ENCODE data around the gene FAM221B. TPM values are rescaled to one million over a fixed set of nuclear protein-coding genes. Genes with fewer than 3 reads are reported as not detected.

FAM221B gene
- total and polyA plus RNA-seq, 9 of the 15 experiments (the other 6 are each of a cell fraction or from before 2014, with no cell fraction given), result 0.01 TPM; not detected in 8

GRCh38 chr9:35814106-35814840 lies 14.3 kb downstream of the FAM221B start:
- CTCF ChIA-PET (ENCODE audit: low intra/inter-chr PET ratio), result interaction anchor here (0.6 kb wide), 1 partner anchor 25 kb away, joined by 7 read pairs; no protein-coding TSS in a partner anchor
- TSS peak; percentile 87 for BruUV-seq (replicated peaks)
- under 1% methylated on average over 11 of the region's 29 CpGs for WGBS (ENCODE audit: insufficient coverage, low coverage, missing lambda C conversion rate)
- TF ChIP-seq TSC22D4 (tag; IDR thresholded peaks at IDR 0.05) (no peak), ZNF24 (IDR thresholded peaks at IDR 0.05) (no peak), NELFE (IDR thresholded peaks at IDR 0.05; ENCODE audit: insufficient read depth, insufficient read length) (no peak), NFE2L1 (tag; IDR thresholded peaks at IDR 0.05; ENCODE audit: borderline replicate concordance, low read depth) (no peak), NCOA1 (IDR thresholded peaks at IDR 0.05; ENCODE audit: low read depth) (no peak), MYNN (IDR thresholded peaks at IDR 0.05) (no peak), MYNN (CRISPR knock-in tag; IDR thresholded peaks at IDR 0.05) (no peak), KLF1 (tag; IDR thresholded peaks at IDR 0.05) (no peak), SREBF1 (IDR thresholded peaks at IDR 0.05; ENCODE audit: borderline replicate concordance, low read depth, low read length) (no peak), MGA (IDR thresholded peaks at IDR 0.05) (peak; percentile 54), MCM3 (IDR thresholded peaks at IDR 0.05) (no peak), ARHGAP35 (IDR thresholded peaks at IDR 0.05; ENCODE audit: partially characterized antibody) (no peak)

More at GRCh38 chr9:35814106-35814840, 14.3 kb downstream of the FAM221B start:
- peak overlapping the region; percentile 77 for H2AFZ ChIP-seq (ENCODE audit: low read depth, low read length)
- peak overlapping the region; percentile 82 for H3K4me2 ChIP-seq (ENCODE audit: insufficient read depth, low read length)
- no peaks in the 10 kb centered on the region; the same call in 1 of the 2 replicates for H3K9me3 ChIP-seq (replicated peaks; ENCODE audit: control insufficient read depth, insufficient read depth, low read depth, low read length)
- no peaks in the 10 kb centered on the region for H4K20me1 ChIP-seq (replicated peaks; ENCODE audit: control insufficient read depth, insufficient read depth, low read length)
- H3K36me3 ChIP-seq (ENCODE audit: control insufficient read depth, insufficient read depth, low read length), result peaks cover 2% of the 10 kb centered on the region; the same call in 1 of the 3 replicates
- peak; percentile 91 for FAIRE-seq
- peaks cover 17 to 31% of the 10 kb centered on the region in 2 experiments for H3K4me1 ChIP-seq (replicated peaks in 1 of 2; ENCODE audit: control insufficient read depth in 2 of 2, insufficient read depth in 2 of 2, low read length in 2 of 2)
- peak; percentile 61 for ATAC-seq
- no peaks in the 10 kb centered on the region for H3K27me3 ChIP-seq (ENCODE audit: control insufficient read depth in 2 of 2, insufficient read depth in 2 of 2, low read length in 2 of 2)
- peak overlapping the region; percentile 94 for H3K27ac ChIP-seq (ENCODE audit: extremely low read depth, low read depth, low read length)
- in situ Hi-C loops (cut with MboI), result no loop called here
- peaks cover 4% of the 10 kb centered on the region for H3K9me1 ChIP-seq (ENCODE audit: control insufficient read depth, insufficient read depth, low read length)
- intact Hi-C loops (cut with micrococcal nuclease), result loop anchor here (10.0 kb wide), 2 partner anchors 79 to 149 kb away; partner anchors contain the start of genes ARHGEF39, CREB3 and TLN1
- peak overlapping the region; percentile 92 to 100 for H3K9ac ChIP-seq (ENCODE audit: insufficient read depth in 1 of 2, low read depth in 2 of 2, low read length in 2 of 2)
- peaks cover 12% of the 10 kb centered on the region; the same call in 2 of the 3 replicates for H3K79me2 ChIP-seq (ENCODE audit: control insufficient read depth, insufficient read depth, low read length)
- POLR2A ChIA-PET, result interaction anchor here (0.6 to 1.7 kb wide), 8 partner anchors 13 to 153 kb away, joined by 3 to 7 read pairs (median 4); no protein-coding TSS in a partner anchor
- peak overlapping the region; percentile 66 for H3K4me3 ChIP-seq
- peak in 2 of 4 experiments; percentile 62 to 77 for DNase-seq (ENCODE audit: extremely low read depth in 1 of 4, low spot score in 3 of 4)

All from K562 (cell line).